Measurements from ENCODE around the gene S100A7A.

S100A7A gene

GRCh38 chr1:153395776-153396175 lies 20.5 kb upstream of the S100A7A start:
- Histone ChIP-seq H3K4me2 (ENCODE audit: low read length) (no peak overlapping the region), H3K4me3 (ENCODE audit: low read length) (no peak overlapping the region), H3K9me3 (replicated peaks; ENCODE audit: low read length) (no peaks in the 10 kb centered on the region), H3K27me3 (ENCODE audit: control insufficient read depth, insufficient read depth, low read length) (peaks cover 18% of the 10 kb centered on the region), H3K36me3 (ENCODE audit: insufficient read depth, low read length) (no peaks in the 10 kb centered on the region), H3K4me1 (ENCODE audit: control insufficient read depth, insufficient read depth, low read length) (no peaks in the 10 kb centered on the region), H3K9ac (ENCODE audit: low read depth, low read length) (no peak overlapping the region)

GRCh38 chr1:153396461-153396860 lies 19.9 kb upstream of the S100A7A start:
- H3K9me3 ChIP-seq (replicated peaks; ENCODE audit: low read length) = no peaks in the 10 kb centered on the region
- no peak overlapping the region for H3K4me2 ChIP-seq (ENCODE audit: low read length)
- H3K4me1 ChIP-seq (ENCODE audit: control insufficient read depth, insufficient read depth, low read length) = no peaks in the 10 kb centered on the region
- H3K4me3 ChIP-seq (ENCODE audit: low read length) = no peak overlapping the region
- H3K36me3 ChIP-seq (ENCODE audit: insufficient read depth, low read length) = no peaks in the 10 kb centered on the region
- no peak overlapping the region for H3K9ac ChIP-seq (ENCODE audit: low read depth, low read length)
- peaks cover 21% of the 10 kb centered on the region for H3K27me3 ChIP-seq (ENCODE audit: control insufficient read depth, insufficient read depth, low read length)

- Histone ChIP-seq H3K27me3 (ENCODE audit: control insufficient read depth, insufficient read depth, low read length) (peaks cover 23% of the 10 kb centered on the region), H3K36me3 (ENCODE audit: insufficient read depth, low read length) (no peaks in the 10 kb centered on the region), H3K4me3 (ENCODE audit: low read length) (no peak overlapping the region), H3K9me3 (replicated peaks; ENCODE audit: low read length) (no peaks in the 10 kb centered on the region), H3K4me2 (ENCODE audit: low read length) (no peak overlapping the region), H3K9ac (ENCODE audit: low read depth, low read length) (no peak overlapping the region), H3K4me1 (ENCODE audit: control insufficient read depth, insufficient read depth, low read length) (no peaks in the 10 kb centered on the region)
These were observed 19.0 kb upstream of the S100A7A start for GRCh38 chr1:153397051-153397923.

GRCh38 chr1:153397924-153398651 lies 18.2 kb upstream of the S100A7A start:
- H3K4me2 ChIP-seq (ENCODE audit: low read length) = no peak overlapping the region
- H3K36me3 ChIP-seq (ENCODE audit: insufficient read depth, low read length) = no peaks in the 10 kb centered on the region
- no peaks in the 10 kb centered on the region for H3K4me1 ChIP-seq (ENCODE audit: control insufficient read depth, insufficient read depth, low read length)
- H3K27me3 ChIP-seq (ENCODE audit: control insufficient read depth, insufficient read depth, low read length) = peaks cover 25% of the 10 kb centered on the region
- no peak overlapping the region for H3K4me3 ChIP-seq (ENCODE audit: low read length)
- H3K9ac ChIP-seq (ENCODE audit: low read depth, low read length) = no peak overlapping the region
- no peaks in the 10 kb centered on the region for H3K9me3 ChIP-seq (replicated peaks; ENCODE audit: low read length)

GRCh38 chr1:153399401-153400055 lies 16.8 kb upstream of the S100A7A start:
- Histone ChIP-seq H3K4me2 (ENCODE audit: low read length) (no peak overlapping the region), H3K4me3 (ENCODE audit: low read length) (no peak overlapping the region), H3K4me1 (ENCODE audit: control insufficient read depth, insufficient read depth, low read length) (no peaks in the 10 kb centered on the region), H3K9ac (ENCODE audit: low read depth, low read length) (no peak overlapping the region), H3K27me3 (ENCODE audit: control insufficient read depth, insufficient read depth, low read length) (peaks cover 25% of the 10 kb centered on the region), H3K36me3 (ENCODE audit: insufficient read depth, low read length) (no peaks in the 10 kb centered on the region), H3K9me3 (replicated peaks; ENCODE audit: low read length) (no peaks in the 10 kb centered on the region)

- Histone ChIP-seq H3K4me3 (ENCODE audit: low read length) (no peak overlapping the region), H3K4me2 (ENCODE audit: low read length) (no peak overlapping the region), H3K9me3 (replicated peaks; ENCODE audit: low read length) (no peaks in the 10 kb centered on the region), H3K27me3 (ENCODE audit: control insufficient read depth, insufficient read depth, low read length) (peaks cover 25% of the 10 kb centered on the region), H3K9ac (ENCODE audit: low read depth, low read length) (no peak overlapping the region), H3K36me3 (ENCODE audit: insufficient read depth, low read length) (no peaks in the 10 kb centered on the region), H3K4me1 (ENCODE audit: control insufficient read depth, insufficient read depth, low read length) (no peaks in the 10 kb centered on the region)
These were observed 16.1 kb upstream of the S100A7A start for GRCh38 chr1:153400244-153400643.

- H3K4me1 ChIP-seq (ENCODE audit: control insufficient read depth, insufficient read depth, low read length) = no peaks in the 10 kb centered on the region
These were observed 14.9 kb upstream of the S100A7A start for GRCh38 chr1:153401461-153401860.

GRCh38 chr1:153402226-153402625 lies 14.1 kb upstream of the S100A7A start:
- Histone ChIP-seq H3K9me3 (replicated peaks; ENCODE audit: low read length) (no peaks in the 10 kb centered on the region), H3K4me3 (ENCODE audit: low read length) (no peak overlapping the region), H3K27me3 (ENCODE audit: control insufficient read depth, insufficient read depth, low read length) (peaks cover 19% of the 10 kb centered on the region), H3K9ac (ENCODE audit: low read depth, low read length) (no peak overlapping the region), H3K4me1 (ENCODE audit: control insufficient read depth, insufficient read depth, low read length) (no peaks in the 10 kb centered on the region), H3K4me2 (ENCODE audit: low read length) (no peak overlapping the region), H3K36me3 (ENCODE audit: insufficient read depth, low read length) (no peaks in the 10 kb centered on the region)

More at GRCh38 chr1:153401461-153401860, 14.9 kb upstream of the S100A7A start:
- peaks cover 19% of the 10 kb centered on the region for H3K27me3 ChIP-seq (ENCODE audit: control insufficient read depth, insufficient read depth, low read length)
- H3K4me3 ChIP-seq (ENCODE audit: low read length) = no peak overlapping the region
- H3K36me3 ChIP-seq (ENCODE audit: insufficient read depth, low read length) = no peaks in the 10 kb centered on the region
- H3K9ac ChIP-seq (ENCODE audit: low read depth, low read length) = no peak overlapping the region
- H3K9me3 ChIP-seq (replicated peaks; ENCODE audit: low read length) = no peaks in the 10 kb centered on the region
- no peak overlapping the region for H3K4me2 ChIP-seq (ENCODE audit: low read length)

- Histone ChIP-seq H3K4me1 (ENCODE audit: control insufficient read depth, insufficient read depth, low read length) (no peaks in the 10 kb centered on the region), H3K27me3 (ENCODE audit: control insufficient read depth, insufficient read depth, low read length) (peaks cover 16% of the 10 kb centered on the region), H3K9ac (ENCODE audit: low read depth, low read length) (no peak overlapping the region), H3K4me3 (ENCODE audit: low read length) (no peak overlapping the region), H3K36me3 (ENCODE audit: insufficient read depth, low read length) (no peaks in the 10 kb centered on the region), H3K9me3 (replicated peaks; ENCODE audit: low read length) (no peaks in the 10 kb centered on the region), H3K4me2 (ENCODE audit: low read length) (no peak overlapping the region)
These were observed 12.8 kb upstream of the S100A7A start for GRCh38 chr1:153403421-153404085.

GRCh38 chr1:153404086-153404635 lies 12.2 kb upstream of the S100A7A start:
- Histone ChIP-seq H3K9ac (ENCODE audit: low read depth, low read length) (no peak overlapping the region), H3K9me3 (replicated peaks; ENCODE audit: low read length) (no peaks in the 10 kb centered on the region), H3K27me3 (ENCODE audit: control insufficient read depth, insufficient read depth, low read length) (peaks cover 13% of the 10 kb centered on the region), H3K4me3 (ENCODE audit: low read length) (no peak overlapping the region), H3K4me1 (ENCODE audit: control insufficient read depth, insufficient read depth, low read length) (no peaks in the 10 kb centered on the region), H3K36me3 (ENCODE audit: insufficient read depth, low read length) (no peaks in the 10 kb centered on the region), H3K4me2 (ENCODE audit: low read length) (no peak overlapping the region)

GRCh38 chr1:153404768-153405167 lies 11.6 kb upstream of the S100A7A start:
- Histone ChIP-seq H3K4me2 (ENCODE audit: low read length) (no peak overlapping the region), H3K36me3 (ENCODE audit: insufficient read depth, low read length) (no peaks in the 10 kb centered on the region), H3K4me3 (ENCODE audit: low read length) (no peak overlapping the region), H3K4me1 (ENCODE audit: control insufficient read depth, insufficient read depth, low read length) (no peaks in the 10 kb centered on the region), H3K27me3 (ENCODE audit: control insufficient read depth, insufficient read depth, low read length) (peaks cover 13% of the 10 kb centered on the region), H3K9ac (ENCODE audit: low read depth, low read length) (no peak overlapping the region), H3K9me3 (replicated peaks; ENCODE audit: low read length) (no peaks in the 10 kb centered on the region)

All from skeletal muscle satellite cell (primary cell).